A549 (cell line): ENCODE data around the gene EIF2B5. TPM values are rescaled to one million over a fixed set of nuclear protein-coding genes. Genes with fewer than 3 reads are reported as not detected.

Experiments
- ATAC-seq, 2 experiments: fragments of 200-7000 bp in 1 of 2; fragments of >200 bp in 1 of 2; cut with Nextera tagmentation in 1 of 2; cut with Tn5 transposase in 1 of 2; 3 replicates each; pipeline versions ENCODE4 v1.8.0 to v1.9.1; 2018 to 2020; ENCODE audit warnings: mild to moderate bottlenecking in 1 of 2, moderate library complexity in 1 of 2
- CTCF ChIA-PET: fragments of 300-600 bp; sonication (Branson Sonifier 250); formaldehyde crosslinking; extraction: SDS; loops from one replicate; lab custom pipeline; 2021; ENCODE audit warnings: antibody characterized with exemption, inconsistent platforms; lab: Yijun Ruan, JAX
- POLR2A ChIA-PET: fragments of 350-600 bp; formaldehyde crosslinking; extraction: SDS; loops from one replicate; lab custom pipeline; 2021; ENCODE audit warnings: antibody characterized with exemption, inconsistent platforms; lab: Yijun Ruan, JAX
- DNase-seq, 2 experiments: peaks; one replicate each; pipeline versions ENCODE4 v3.0.0 to v3.0.0-alpha.2; 2011 to 2016; ENCODE audit warnings: low read depth in 1 of 2, low spot score in 1 of 2
- FAIRE-seq: peaks from 2 replicates; lab custom pipeline; 2011; peaks lifted over from hg19 to GRCh38; lab: Jason Lieb, UNC
- H3K27ac ChIP-seq, 2 experiments: fragments of >200 bp; sonication (Bioruptor Twin); formaldehyde crosslinking; 3 replicates each; pipeline ENCODE4 v1.5.1; 2016 to 2017
- H3K4me1 ChIP-seq: fragments of >200 bp; sonication (Bioruptor Twin); formaldehyde crosslinking; 3 replicates; pipeline ENCODE4 v1.6.1; 2016
- H3K4me2 ChIP-seq: fragments of >200 bp; sonication (Bioruptor Twin); formaldehyde crosslinking; 3 replicates; pipeline ENCODE4 v1.6.1; 2016
- H3K4me3 ChIP-seq: fragments of >200 bp; sonication (Bioruptor Twin); formaldehyde crosslinking; 3 replicates; pipeline ENCODE4 v1.5.1; 2016
- H3K9me3 ChIP-seq: fragments of >200 bp; sonication (Bioruptor Twin); formaldehyde crosslinking; 3 replicates; pipeline ENCODE4 v1.6.1; 2016
- BCL3 ChIP-seq: fragments of >200 bp; sonication (Bioruptor Twin); formaldehyde crosslinking; IDR thresholded peaks from 3 replicates; pipeline ENCODE4 v1.6.1; 2016
- BHLHE40 ChIP-seq: IDR thresholded peaks from 2 replicates; pipeline ENCODE4 v1.6.1; 2012; ENCODE audit warnings: low read depth, low read length, inconsistent platforms
- EHMT2 ChIP-seq: fragments of 200-600 bp; sonication (generic); IDR thresholded peaks from 2 replicates; pipeline ENCODE4 v1.6.1; 2016; ENCODE audit warnings: antibody characterized with exemption, low read depth, mild to moderate bottlenecking, moderate library complexity
- EP300 ChIP-seq, 2 experiments: fragments of >200 bp; sonication (Bioruptor Twin); formaldehyde crosslinking; IDR thresholded peaks; 2 replicates in 1 of 2; 3 replicates in 1 of 2; pipeline ENCODE4 v1.6.1; 2016 to 2017
- FOSL2 ChIP-seq, 2 experiments: fragments of 450-650 bp in 1 of 2; fragments of >200 bp in 1 of 2; sonication (Bioruptor Twin) in 1 of 2; formaldehyde crosslinking; IDR thresholded peaks; 2 replicates each; pipeline versions ENCODE4 v1.5.0 to v1.6.1; 2016 to 2020; ENCODE audit warnings: mild to moderate bottlenecking in 1 of 2, moderate library complexity in 1 of 2
- HOXA7 ChIP-seq: fragments of 250-450 bp; sonication (Bioruptor Pico); IDR thresholded peaks from 2 replicates; pipeline ENCODE4 v1.5.0; 2020; ENCODE audit warnings: mild to moderate bottlenecking, moderate library complexity
- JUN ChIP-seq, 2 experiments: fragments of >200 bp; sonication (Bioruptor Twin); formaldehyde crosslinking; IDR thresholded peaks; 2 replicates in 1 of 2; 3 replicates in 1 of 2; pipeline ENCODE4 v1.6.1; 2016 to 2017
- KDM5A ChIP-seq: fragments of 200-600 bp; sonication (generic); IDR thresholded peaks from 2 replicates; pipeline ENCODE4 v1.6.1; 2016; ENCODE audit warnings: antibody characterized with exemption, mild to moderate bottlenecking
- MAFK ChIP-seq: fragments of 450-650 bp; IDR thresholded peaks from 2 replicates; pipeline ENCODE4 v1.6.1; 2014; ENCODE audit not compliant: partially characterized antibody
- MAX ChIP-seq: IDR thresholded peaks from 2 replicates; pipeline ENCODE4 v1.6.1; 2012
- NFE2L2 ChIP-seq: fragments of 150-350 bp; conservative IDR thresholded peaks from 2 replicates; pipeline ENCODE4 v1.6.1; 2014; ENCODE audit warnings: low read length
- NPAS2 ChIP-seq: fragments of 250-450 bp; sonication (Bioruptor Pico); IDR thresholded peaks from 2 replicates; pipeline ENCODE4 v1.8.0; 2022; ENCODE audit warnings: mild to moderate bottlenecking, moderate library complexity, borderline replicate concordance
- RAD21 ChIP-seq, 2 experiments: fragments of >200 bp in 1 of 2; sonication (Bioruptor Twin) in 1 of 2; formaldehyde crosslinking in 1 of 2; IDR thresholded peaks in 1 of 2; conservative IDR thresholded peaks in 1 of 2; 2 replicates in 1 of 2; 3 replicates in 1 of 2; pipeline ENCODE4 v1.6.1; 2012 to 2018; ENCODE audit warnings: inconsistent platforms in 1 of 2
- ZC3H11A ChIP-seq: fragments of 450-650 bp; IDR thresholded peaks from 2 replicates; pipeline ENCODE4 v1.6.1; 2014; ENCODE audit warnings: antibody characterized with exemption, mild to moderate bottlenecking
- ZSCAN20 ChIP-seq: fragments of 250-450 bp; sonication (Bioruptor Pico); IDR thresholded peaks from 2 replicates; pipeline ENCODE4 v1.8.0; 2022; ENCODE audit warnings: mild to moderate bottlenecking, moderate library complexity
- WGBS: methylation state at CpG from one replicate; pipeline ENCODE4 v1.1.6; 2017; ENCODE audit errors: missing lambda C conversion rate; 5-methylcytosine and 5-hydroxymethylcytosine counted together
- polyA plus RNA-seq, 4 experiments: library from polyadenylated mRNA; depleted of rRNA in 3 of 4; stranded (reverse); fragments of >200 nt; fragmentation: RNase III in 1 of 4; extraction: RNeasy Plus Mini Kit Qiagen cat#74134 plus additional on column Dnase treatment in 1 of 4; gene quantifications; 2 replicates in 3 of 4; 3 replicates in 1 of 4; pipeline ENCODE4 v1.2.3, GENCODE V29; 2011 to 2017
- TF ChIP-seq, protein P1 (sequence below): fragments of 250-450 bp; sonication (Bioruptor Pico); IDR thresholded peaks from 2 replicates; pipeline ENCODE4 v1.5.0; 2020; ENCODE audit warnings: low read depth, mild to moderate bottlenecking, moderate library complexity

The EIF2B5 gene
- polyA plus RNA-seq, 2 of the 4 experiments (the other 2 are of a cell fraction): 32.1 to 32.7 TPM

- no peak for TF ChIP-seq ZSCAN20
- TF ChIP-seq EHMT2: no peak
- TF ChIP-seq FOSL2 (IDR thresholded peaks at IDR 0.05): no peak
- peak; percentile 74 for TF ChIP-seq FOSL2 (CRISPR knock-in tag; IDR thresholded peaks at IDR 0.05)
- TF ChIP-seq MAX: 0 out of 2 replicates have a peak, but pooled peaks have one; percentile 13
- TF ChIP-seq BCL3: 0 out of 3 replicates have a peak, but pooled peaks have one; percentile 21
- TF ChIP-seq JUN (IDR thresholded peaks at IDR 0.05): 0 out of 5 replicates have a peak, but pooled peaks of 1 of the 2 experiments have one; percentile 31
- TF ChIP-seq, all 56 proteins: peak for 4
- whole genome bisulfite sequencing: 29% methylated on average over 13 of the region's 19 CpGs
- DNase-seq: peak; percentile 64 to 77
- Histone ChIP-seq H3K4me2 (peak overlapping the region; percentile 92), H3K9me3 (no peaks in the 10 kb centered on the region), H3K27ac (peak overlapping the region; percentile 95 to 99), H3K4me3 (peak overlapping the region; percentile 91), H3K4me1 (peaks cover 15% of the 10 kb centered on the region)
- POLR2A ChIA-PET: interaction anchor here (0.7 to 2.0 kb wide), 5 partner anchors 9 to 186 kb away, joined by 3 to 14 read pairs (median 3); partner anchors contain the start of genes ABCF3 and EIF2B5
- CTCF ChIA-PET: interaction anchor here (1.0 to 1.6 kb wide), 6 partner anchors 9 to 385 kb away, joined by 3 to 6 read pairs (median 4); partner anchors contain the start of gene EPHB3
- peak; percentile 78 to 82 for ATAC-seq
- no peak for FAIRE-seq
Measured at GRCh38 chr3:184176377-184177330, 41.5 kb downstream of the EIF2B5 start.

GRCh38 chr3:184177331-184177731 is 42.2 kb downstream of the EIF2B5 start:
- ATAC-seq (no peak), FAIRE-seq (no peak), DNase-seq (no peak)
- no peak for TF ChIP-seq EP300 (IDR thresholded peaks at IDR 0.05)
- peak; percentile 88 for TF ChIP-seq MAFK
- H3K9me3 ChIP-seq: no peaks in the 10 kb centered on the region
- H3K4me1 ChIP-seq: peaks cover 15% of the 10 kb centered on the region
- peak overlapping the region; percentile 92 for H3K4me2 ChIP-seq
- peak overlapping the region; percentile 91 for H3K4me3 ChIP-seq
- ChIA-PET CTCF (interaction anchor here (0.7 to 1.6 kb wide), 8 partner anchors 8 to 282 kb away, joined by 3 to 6 read pairs (median 3); partner anchors contain the start of gene EEF1AKMT4), POLR2A (interaction anchor here (1.1 to 2.0 kb wide), 2 partner anchors 8 to 43 kb away, joined by 3 to 14 read pairs; partner anchors contain the start of genes ABCF3 and EIF2B5)
- 70% methylated on average over 4 of the region's 4 CpGs for WGBS
- peak overlapping the region; percentile 95 to 99 for H3K27ac ChIP-seq

DNA sequence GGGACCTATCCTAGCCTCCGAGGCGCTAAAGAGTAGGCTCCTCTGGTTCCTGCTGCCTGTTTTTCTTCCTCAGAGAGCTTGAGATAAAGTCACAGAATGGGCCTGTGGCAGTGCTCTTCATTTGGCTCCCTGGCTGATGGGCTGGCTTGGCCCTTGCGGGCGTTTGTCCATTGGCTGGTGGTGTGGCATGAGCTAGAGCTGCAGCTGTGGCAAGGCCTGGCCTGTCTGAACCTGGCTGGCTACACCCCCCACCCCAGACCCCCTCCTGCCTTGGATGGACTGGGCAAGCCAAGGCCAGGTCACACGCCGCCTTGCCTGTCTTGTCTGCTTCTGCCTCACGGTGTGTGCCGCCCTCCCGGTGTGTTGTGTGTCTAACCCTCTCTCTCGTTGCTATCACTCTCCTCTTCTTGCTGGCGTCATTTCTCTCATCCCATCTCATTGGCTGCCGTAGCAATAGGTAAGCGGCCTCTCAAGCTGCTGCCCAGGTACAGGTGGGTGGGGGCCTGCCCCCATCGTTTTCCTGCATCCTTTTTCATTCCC is 42.7 kb downstream of the EIF2B5 start:
- peak overlapping the region in 1 of 2 experiments; percentile 99; a peak in 3 of 6 replicates for H3K27ac ChIP-seq
- WGBS: 88% methylated on average over 12 of the region's 14 CpGs
- H3K4me2 ChIP-seq: peak overlapping the region; percentile 92; the same call in 2 of the 3 replicates
- H3K4me3 ChIP-seq: no peak overlapping the region
- ChIA-PET POLR2A (interaction anchor here (2.0 kb wide), 1 partner anchor 8 kb away, joined by 14 read pairs; the partner anchor contains the start of gene ABCF3), CTCF (interaction anchor here (0.7 to 1.6 kb wide), 6 partner anchors 7 to 282 kb away, joined by 3 to 6 read pairs (median 3); partner anchors contain the start of gene EEF1AKMT4)
- H3K9me3 ChIP-seq: no peaks in the 10 kb centered on the region
- H3K4me1 ChIP-seq: peaks cover 15% of the 10 kb centered on the region
- ATAC-seq (no peak), DNase-seq (no peak), FAIRE-seq (no peak)
- TF ChIP-seq, protein P1, sequence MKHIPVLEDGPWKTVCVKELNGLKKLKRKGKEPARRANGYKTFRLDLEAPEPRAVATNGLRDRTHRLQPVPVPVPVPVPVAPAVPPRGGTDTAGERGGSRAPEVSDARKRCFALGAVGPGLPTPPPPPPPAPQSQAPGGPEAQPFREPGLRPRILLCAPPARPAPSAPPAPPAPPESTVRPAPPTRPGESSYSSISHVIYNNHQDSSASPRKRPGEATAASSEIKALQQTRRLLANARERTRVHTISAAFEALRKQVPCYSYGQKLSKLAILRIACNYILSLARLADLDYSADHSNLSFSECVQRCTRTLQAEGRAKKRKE (CRISPR knock-in tag): no peak
- no peak for TF ChIP-seq RAD21 (conservative IDR thresholded peaks at IDR 0.05 in 1 of 2, IDR thresholded peaks at IDR 0.05 in 1 of 2)
- TF ChIP-seq ZC3H11A: no peak
- no peak for TF ChIP-seq KDM5A
- TF ChIP-seq BHLHE40: no peak
- TF ChIP-seq NFE2L2: no peak
- no peak for TF ChIP-seq ZSCAN20
- TF ChIP-seq HOXA7 (CRISPR knock-in tag): no peak
- TF ChIP-seq EHMT2: no peak
- TF ChIP-seq NPAS2 (CRISPR knock-in tag): no peak
